ENCODE measurements around the gene PTPA. TPM values are rescaled to one million over a fixed set of nuclear protein-coding genes. Genes with fewer than 3 reads are reported as not detected.
"Not testable (repeated sequence)": the region's sequence is repeated elsewhere in the genome, so short reads cannot be mapped to it uniquely, and the experiment has no call there.

PTPA gene
- total RNA-seq, 5 donors from 2014 or later (not counting 1 experiment from before 2014, with no cell fraction given): 51.3 to 71.5 (median 65.5) TPM

- Histone ChIP-seq H3K4me3 (ENCODE audit: control insufficient read depth in 1 of 2, extremely low read depth in 1 of 2, low read length in 1 of 2) (peak overlapping the region; percentile 61 to 95), H3K4me1 (ENCODE audit: control insufficient read depth in 1 of 2, extremely low read depth in 1 of 2, insufficient read depth in 2 of 2, low read length in 2 of 2) (peaks cover 3 to 27% of the 10 kb centered on the region in 2 experiments), H3K36me3 (ENCODE audit: control insufficient read depth in 2 of 2, extremely low read depth in 1 of 2, insufficient read depth in 1 of 2, low read length in 1 of 2) (no peaks in the 10 kb centered on the region), H3K9me3 (no peaks in the 10 kb centered on the region), H3K27me3 (replicated peaks in 1 of 2; ENCODE audit: control insufficient read depth in 2 of 2, extremely low read depth in 1 of 2, insufficient read depth in 2 of 2, low read length in 1 of 2) (no peaks in the 10 kb centered on the region), H3K27ac (ENCODE audit: low read length) (no peak overlapping the region)
- DNase-seq (peak in 11 of 35 experiments; percentile 4 to 36 (median 18)), ATAC-seq (replicated peaks in 1 of 4) (peak in 2 of 4 experiments; percentile 0 to 2)
- no peaks in the 10 kb centered on the region for H3K9me3 Mint-ChIP-seq
- H3K27me3 Mint-ChIP-seq: no peaks in the 10 kb centered on the region
- peak overlapping the region; percentile 85 to 96 (median 92) for H3K4me3 Mint-ChIP-seq
- H3K36me3 Mint-ChIP-seq: peaks cover 3% of the 10 kb centered on the region
- 0% methylated on average over 25 of the region's 37 CpGs for WGBS (ENCODE audit: insufficient coverage)
- H3K27ac Mint-ChIP-seq: peak overlapping the region; percentile 90 to 93
- ChIA-PET CTCF (interaction anchor here (0.6 to 0.8 kb wide), 3 partner anchors 20 to 426 kb away, joined by 3 to 6 read pairs (median 6); no protein-coding TSS in a partner anchor), POLR2A (interaction anchor here in 1 of 2 donors (0.6 to 1.0 kb wide), 3 partner anchors 46 to 125 kb away, joined by 3 to 5 read pairs (median 4); partner anchors contain the start of gene SH3GLB2)
- peaks cover 29 to 45% (median 38%) of the 10 kb centered on the region in 3 donors for H3K4me1 Mint-ChIP-seq
Observed at GRCh38 chr9:129111528-129112151, 425 bp downstream of the PTPA start.

GRCh38 chr9:129112526-129112925 lies 1.3 kb downstream of the PTPA start:
- H3K27me3 ChIP-seq (replicated peaks in 1 of 2; ENCODE audit: control insufficient read depth in 2 of 2, extremely low read depth in 1 of 2, insufficient read depth in 2 of 2, low read length in 1 of 2); DNase-seq; CTCF ChIA-PET; ATAC-seq (replicated peaks in 1 of 4); H3K27ac Mint-ChIP-seq; H3K36me3 ChIP-seq (ENCODE audit: control insufficient read depth in 2 of 2, extremely low read depth in 1 of 2, insufficient read depth in 1 of 2, low read length in 1 of 2); H3K9me3 ChIP-seq; H3K36me3 Mint-ChIP-seq; H3K9me3 Mint-ChIP-seq; H3K27ac ChIP-seq (ENCODE audit: low read length); H3K27me3 Mint-ChIP-seq: not testable (repeated sequence)
- Histone ChIP-seq H3K4me3 (ENCODE audit: control insufficient read depth in 1 of 2, extremely low read depth in 1 of 2, low read length in 1 of 2) (peak overlapping the region in 1 of 2 donors; percentile 61), H3K4me1 (ENCODE audit: control insufficient read depth in 1 of 2, extremely low read depth in 1 of 2, insufficient read depth in 2 of 2, low read length in 2 of 2) (peaks cover 3 to 27% of the 10 kb centered on the region in 2 experiments)
- Mint-ChIP-seq H3K4me1 (peaks cover 29 to 45% (median 38%) of the 10 kb centered on the region in 3 donors), H3K4me3 (peak overlapping the region; percentile 85 to 96 (median 92))
- POLR2A ChIA-PET: interaction anchor here in 1 of 2 donors (0.6 kb wide), 1 partner anchor 32 kb away, joined by 5 read pairs; no protein-coding TSS in a partner anchor
- WGBS (ENCODE audit: insufficient coverage): 95% methylated on average over 7 of the region's 17 CpGs

GRCh38 chr9:129113645-129114304 lies 2.6 kb downstream of the PTPA start:
- whole genome bisulfite sequencing (ENCODE audit: insufficient coverage): 99% methylated on average over 8 of the region's 17 CpGs
- Histone ChIP-seq H3K4me3 (ENCODE audit: control insufficient read depth in 1 of 2, extremely low read depth in 1 of 2, low read length in 1 of 2) (no peak overlapping the region), H3K36me3 (ENCODE audit: control insufficient read depth in 2 of 2, extremely low read depth in 1 of 2, insufficient read depth in 1 of 2, low read length in 1 of 2) (no peaks in the 10 kb centered on the region), H3K27ac (ENCODE audit: low read length) (no peak overlapping the region), H3K9me3 (no peaks in the 10 kb centered on the region), H3K4me1 (ENCODE audit: control insufficient read depth in 1 of 2, extremely low read depth in 1 of 2, insufficient read depth in 2 of 2, low read length in 2 of 2) (peaks cover 3 to 27% of the 10 kb centered on the region in 2 experiments), H3K27me3 (replicated peaks in 1 of 2; ENCODE audit: control insufficient read depth in 2 of 2, extremely low read depth in 1 of 2, insufficient read depth in 2 of 2, low read length in 1 of 2) (no peaks in the 10 kb centered on the region)
- Mint-ChIP-seq H3K27me3 (no peaks in the 10 kb centered on the region), H3K27ac (no peak overlapping the region), H3K4me1 (peaks cover 29 to 45% (median 36%) of the 10 kb centered on the region in 3 donors), H3K4me3 (peak overlapping the region in 1 of 3 donors; percentile 24), H3K9me3 (no peaks in the 10 kb centered on the region), H3K36me3 (no peaks in the 10 kb centered on the region)
- POLR2A ChIA-PET: no interaction called here
- ATAC-seq (replicated peaks in 1 of 4) (no peak), DNase-seq (no peak)
- CTCF ChIA-PET: interaction anchor here in 1 of 2 donors (1.0 kb wide), 1 partner anchor 18 kb away, joined by 3 read pairs; no protein-coding TSS in a partner anchor

GRCh38 chr9:129118799-129119198 lies 7.6 kb downstream of the PTPA start:
- Mint-ChIP-seq H3K27me3 (no peaks in the 10 kb centered on the region), H3K4me1 (peaks cover 12 to 18% (median 18%) of the 10 kb centered on the region in 3 donors), H3K36me3 (peaks cover 17% of the 10 kb centered on the region), H3K27ac (no peak overlapping the region), H3K4me3 (no peak overlapping the region), H3K9me3 (no peaks in the 10 kb centered on the region)
- ATAC-seq (replicated peaks in 1 of 4) (no peak), DNase-seq (no peak)
- ChIA-PET POLR2A (interaction anchor here in 1 of 2 donors (0.6 kb wide), 1 partner anchor 700 kb away, joined by 3 read pairs; no protein-coding TSS in a partner anchor), CTCF (no interaction called here)
- no CpG with 5 or more reads among the region's 4 CpGs for WGBS (ENCODE audit: insufficient coverage)
- no peak overlapping the region for H3K27ac ChIP-seq (ENCODE audit: low read length)
- H3K4me1 ChIP-seq (ENCODE audit: control insufficient read depth in 1 of 2, extremely low read depth in 1 of 2, insufficient read depth in 2 of 2, low read length in 2 of 2): no peaks in the 10 kb centered on the region
- peaks cover 5 to 29% of the 10 kb centered on the region in 2 donors for H3K36me3 ChIP-seq (ENCODE audit: control insufficient read depth in 2 of 2, extremely low read depth in 1 of 2, insufficient read depth in 1 of 2, low read length in 1 of 2)
- H3K27me3 ChIP-seq (replicated peaks in 1 of 2; ENCODE audit: control insufficient read depth in 2 of 2, extremely low read depth in 1 of 2, insufficient read depth in 2 of 2, low read length in 1 of 2): no peaks in the 10 kb centered on the region
- H3K4me3 ChIP-seq (ENCODE audit: control insufficient read depth in 1 of 2, extremely low read depth in 1 of 2, low read length in 1 of 2): no peak overlapping the region
- no peaks in the 10 kb centered on the region for H3K9me3 ChIP-seq

GRCh38 chr9:129121483-129121882 lies 10.3 kb downstream of the PTPA start:
- Histone ChIP-seq H3K27me3 (replicated peaks in 1 of 2; ENCODE audit: control insufficient read depth in 2 of 2, extremely low read depth in 1 of 2, insufficient read depth in 2 of 2, low read length in 1 of 2) (no peaks in the 10 kb centered on the region), H3K36me3 (ENCODE audit: control insufficient read depth in 2 of 2, extremely low read depth in 1 of 2, insufficient read depth in 1 of 2, low read length in 1 of 2) (peaks cover 9 to 48% of the 10 kb centered on the region in 2 donors), H3K27ac (ENCODE audit: low read length) (no peak overlapping the region), H3K4me3 (ENCODE audit: control insufficient read depth in 1 of 2, extremely low read depth in 1 of 2, low read length in 1 of 2) (no peak overlapping the region), H3K9me3 (no peaks in the 10 kb centered on the region), H3K4me1 (ENCODE audit: control insufficient read depth in 1 of 2, extremely low read depth in 1 of 2, insufficient read depth in 2 of 2, low read length in 2 of 2) (no peaks in the 10 kb centered on the region)
- Mint-ChIP-seq H3K27me3 (no peaks in the 10 kb centered on the region), H3K36me3 (peaks cover 21% of the 10 kb centered on the region), H3K4me1 (peaks cover 0 to 2% (median 2%) of the 10 kb centered on the region in 3 donors), H3K27ac (no peak overlapping the region), H3K9me3 (no peaks in the 10 kb centered on the region), H3K4me3 (no peak overlapping the region)
- 100% methylated on average over 2 of the region's 3 CpGs for WGBS (ENCODE audit: insufficient coverage)
- DNase-seq: no peak
- POLR2A ChIA-PET: no interaction called here
- CTCF ChIA-PET: no interaction called here
- ATAC-seq (replicated peaks in 1 of 4): no peak

- no peaks in the 10 kb centered on the region for H3K4me1 ChIP-seq (ENCODE audit: control insufficient read depth in 1 of 2, extremely low read depth in 1 of 2, insufficient read depth in 2 of 2, low read length in 2 of 2)
- H3K4me3 Mint-ChIP-seq: no peak overlapping the region
- ChIA-PET CTCF (interaction anchor here in 1 of 2 donors (0.8 kb wide), 1 partner anchor 18 kb away, joined by 4 read pairs; no protein-coding TSS in a partner anchor), POLR2A (interaction anchor here (0.5 to 0.6 kb wide), 2 partner anchors 24 to 631 kb away, joined by 4 read pairs; no protein-coding TSS in a partner anchor)
- H3K9me3 Mint-ChIP-seq: no peaks in the 10 kb centered on the region
- peaks cover 0 to 2% (median 2%) of the 10 kb centered on the region in 3 donors for H3K4me1 Mint-ChIP-seq
- H3K36me3 Mint-ChIP-seq: peaks cover 21% of the 10 kb centered on the region
- DNase-seq (no peak), ATAC-seq (replicated peaks in 1 of 4) (no peak)
- no peaks in the 10 kb centered on the region for H3K9me3 ChIP-seq
- H3K27ac ChIP-seq (ENCODE audit: low read length): no peak overlapping the region
- no peaks in the 10 kb centered on the region for H3K27me3 ChIP-seq (replicated peaks in 1 of 2; ENCODE audit: control insufficient read depth in 2 of 2, extremely low read depth in 1 of 2, insufficient read depth in 2 of 2, low read length in 1 of 2)
- H3K27ac Mint-ChIP-seq: no peak overlapping the region
- peaks cover 12 to 53% of the 10 kb centered on the region in 2 donors for H3K36me3 ChIP-seq (ENCODE audit: control insufficient read depth in 2 of 2, extremely low read depth in 1 of 2, insufficient read depth in 1 of 2, low read length in 1 of 2)
- H3K4me3 ChIP-seq (ENCODE audit: control insufficient read depth in 1 of 2, extremely low read depth in 1 of 2, low read length in 1 of 2): no peak overlapping the region
- H3K27me3 Mint-ChIP-seq: no peaks in the 10 kb centered on the region
- no CpG with 5 or more reads among the region's 1 CpG for WGBS (ENCODE audit: insufficient coverage)
Observed at GRCh38 chr9:129122133-129122532, 10.9 kb downstream of the PTPA start.
